ENCODE results near the gene CDIP1.

DNA sequence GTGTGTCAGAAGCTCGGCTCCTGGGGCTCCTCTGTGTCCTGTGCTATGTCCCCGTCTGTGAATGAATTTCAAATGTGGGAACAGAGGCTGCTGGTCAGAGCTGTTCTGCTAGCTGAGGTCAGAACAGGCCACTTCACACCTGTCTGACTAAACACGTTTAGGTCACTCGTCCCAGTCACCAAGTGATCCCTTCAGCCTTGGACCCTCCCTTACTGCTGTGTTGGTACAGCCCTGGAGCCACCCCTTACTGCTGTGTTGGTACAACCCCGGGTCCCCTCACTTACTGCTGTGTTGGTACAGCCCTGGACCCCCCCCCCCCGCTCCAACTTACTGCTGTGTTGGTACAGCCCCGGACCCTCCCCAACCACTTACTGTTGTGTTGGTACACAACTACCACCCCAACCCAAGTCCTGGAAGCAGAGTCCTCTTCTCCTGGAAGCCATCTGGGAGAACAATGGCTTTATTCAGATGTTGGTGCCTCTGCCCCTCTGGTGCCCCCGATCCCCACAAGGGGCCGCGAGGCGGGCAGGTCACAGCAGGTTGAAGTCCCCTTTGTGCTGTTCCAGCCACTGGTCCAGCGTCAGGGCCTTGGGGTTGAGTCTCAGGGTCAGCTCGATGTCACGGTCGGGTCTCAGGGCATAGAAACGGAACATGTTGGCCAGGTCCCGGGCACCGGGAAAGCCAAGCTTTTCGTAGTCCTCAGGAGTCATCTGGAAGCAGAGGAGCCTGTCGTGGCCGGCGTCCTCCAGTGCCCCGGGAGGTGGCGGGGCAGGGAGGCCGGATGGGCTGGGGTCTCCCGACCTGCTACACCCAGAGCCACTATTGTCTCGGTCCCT is 77.1 kb downstream of the CDIP1 start:
- TF ChIP-seq, protein P1, sequence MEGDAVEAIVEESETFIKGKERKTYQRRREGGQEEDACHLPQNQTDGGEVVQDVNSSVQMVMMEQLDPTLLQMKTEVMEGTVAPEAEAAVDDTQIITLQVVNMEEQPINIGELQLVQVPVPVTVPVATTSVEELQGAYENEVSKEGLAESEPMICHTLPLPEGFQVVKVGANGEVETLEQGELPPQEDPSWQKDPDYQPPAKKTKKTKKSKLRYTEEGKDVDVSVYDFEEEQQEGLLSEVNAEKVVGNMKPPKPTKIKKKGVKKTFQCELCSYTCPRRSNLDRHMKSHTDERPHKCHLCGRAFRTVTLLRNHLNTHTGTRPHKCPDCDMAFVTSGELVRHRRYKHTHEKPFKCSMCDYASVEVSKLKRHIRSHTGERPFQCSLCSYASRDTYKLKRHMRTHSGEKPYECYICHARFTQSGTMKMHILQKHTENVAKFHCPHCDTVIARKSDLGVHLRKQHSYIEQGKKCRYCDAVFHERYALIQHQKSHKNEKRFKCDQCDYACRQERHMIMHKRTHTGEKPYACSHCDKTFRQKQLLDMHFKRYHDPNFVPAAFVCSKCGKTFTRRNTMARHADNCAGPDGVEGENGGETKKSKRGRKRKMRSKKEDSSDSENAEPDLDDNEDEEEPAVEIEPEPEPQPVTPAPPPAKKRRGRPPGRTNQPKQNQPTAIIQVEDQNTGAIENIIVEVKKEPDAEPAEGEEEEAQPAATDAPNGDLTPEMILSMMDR (IDR thresholded peaks at IDR 0.05; ENCODE audit: control extremely low read depth in 1 of 3, insufficient read depth in 1 of 3, low read depth in 1 of 3, low read length in 3 of 3) = no peak
- TF ChIP-seq GABPA (IDR thresholded peaks at IDR 0.05; ENCODE audit: borderline replicate concordance, insufficient read depth, low read length) (no peak), TCF12 (IDR thresholded peaks at IDR 0.05; ENCODE audit: low read depth, low read length) (no peak), MAFK (IDR thresholded peaks at IDR 0.05; ENCODE audit: low read depth, low read length) (no peak), POLR2A (IDR thresholded peaks at IDR 0.05; ENCODE audit: control extremely low read depth in 1 of 2, low read depth in 2 of 2, low read length in 2 of 2) (no peak), RAD21 (IDR thresholded peaks at IDR 0.05 in 1 of 2, conservative IDR thresholded peaks at IDR 0.05 in 1 of 2; ENCODE audit: low read depth in 2 of 2, low read length in 2 of 2) (no peak), RFX5 (IDR thresholded peaks at IDR 0.05; ENCODE audit: borderline replicate concordance, low read depth, low read length) (no peak), NRF1 (IDR thresholded peaks at IDR 0.05; ENCODE audit: low read depth, low read length) (no peak), EZH2 (IDR thresholded peaks at IDR 0.05; ENCODE audit: low read depth, low read length, severe bottlenecking) (no peak), BCL11A (IDR thresholded peaks at IDR 0.05; ENCODE audit: low read depth in 2 of 2, low read length in 2 of 2) (no peak), BACH1 (IDR thresholded peaks at IDR 0.05; ENCODE audit: low read length) (no peak), RXRA (IDR thresholded peaks at IDR 0.05; ENCODE audit: insufficient read depth, low read depth, low read length) (no peak)
- TF ChIP-seq, protein P2, sequence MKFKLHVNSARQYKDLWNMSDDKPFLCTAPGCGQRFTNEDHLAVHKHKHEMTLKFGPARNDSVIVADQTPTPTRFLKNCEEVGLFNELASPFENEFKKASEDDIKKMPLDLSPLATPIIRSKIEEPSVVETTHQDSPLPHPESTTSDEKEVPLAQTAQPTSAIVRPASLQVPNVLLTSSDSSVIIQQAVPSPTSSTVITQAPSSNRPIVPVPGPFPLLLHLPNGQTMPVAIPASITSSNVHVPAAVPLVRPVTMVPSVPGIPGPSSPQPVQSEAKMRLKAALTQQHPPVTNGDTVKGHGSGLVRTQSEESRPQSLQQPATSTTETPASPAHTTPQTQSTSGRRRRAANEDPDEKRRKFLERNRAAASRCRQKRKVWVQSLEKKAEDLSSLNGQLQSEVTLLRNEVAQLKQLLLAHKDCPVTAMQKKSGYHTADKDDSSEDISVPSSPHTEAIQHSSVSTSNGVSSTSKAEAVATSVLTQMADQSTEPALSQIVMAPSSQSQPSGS (IDR thresholded peaks at IDR 0.05; ENCODE audit: low read length) = no peak

All from H1 (cell line).